Measurements from ENCODE around the gene PRKCA.
"Not testable (repeated sequence)": the region's sequence is repeated elsewhere in the genome, so short reads cannot be mapped to it uniquely, and the experiment has no call there.

PRKCA gene

DNA sequence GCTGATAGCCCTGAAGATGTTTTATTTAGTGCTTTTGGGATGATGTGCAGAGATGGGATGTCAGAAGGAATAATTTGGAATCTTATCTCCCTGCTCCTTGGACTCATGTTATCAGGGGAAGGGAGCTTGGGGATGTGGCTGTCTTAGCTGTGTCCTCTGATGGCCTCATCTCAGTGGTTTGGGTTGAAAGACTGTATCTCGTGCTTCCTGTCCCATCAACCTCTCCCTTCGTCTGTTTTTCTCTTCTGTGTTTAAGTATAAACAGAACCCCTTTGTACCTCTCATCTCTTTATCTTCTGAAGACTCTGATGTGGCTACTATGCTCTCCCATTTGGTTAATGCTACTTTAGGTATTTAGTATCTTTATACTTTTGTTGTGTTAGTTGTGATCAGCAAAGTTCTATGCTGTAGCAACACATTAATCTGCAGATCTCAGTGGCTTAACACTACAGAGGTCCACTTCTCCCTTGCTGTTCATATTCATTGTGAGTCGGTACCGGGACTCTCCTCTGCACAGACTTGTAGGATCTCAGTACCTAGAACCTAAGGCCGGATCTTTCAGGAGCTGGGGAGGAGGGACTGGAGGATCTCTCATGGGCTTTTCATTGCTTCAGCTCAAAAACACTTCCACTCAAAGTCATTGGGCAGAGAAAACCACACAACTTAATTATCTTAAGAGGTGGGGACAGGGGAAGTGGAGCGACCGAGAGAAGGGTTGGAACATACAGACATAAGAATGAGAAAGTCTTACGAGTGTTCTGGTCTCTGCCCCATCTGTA lies 28.8 kb downstream of the PRKCA start:
- no peak for DNase-seq

DNA sequence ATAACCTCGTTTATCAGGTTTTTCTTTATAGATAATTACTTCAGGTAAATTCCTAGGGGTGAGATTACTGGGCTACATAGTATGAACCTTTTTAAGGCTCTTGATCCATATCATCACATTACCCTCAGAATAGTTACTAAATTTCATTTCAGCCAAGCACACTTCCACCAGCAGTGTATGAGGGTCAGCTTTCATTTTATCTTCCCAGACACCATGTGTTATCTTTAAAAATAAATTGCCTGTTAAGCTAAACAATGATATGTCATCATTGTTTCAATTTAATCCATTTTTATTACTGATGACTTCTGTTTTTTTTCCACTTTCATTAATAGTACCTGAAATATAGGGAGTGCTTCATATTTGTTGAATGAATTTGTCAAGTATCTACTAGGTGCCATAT lies 33.4 kb downstream of the PRKCA start:
- DNase-seq, result no peak

DNA sequence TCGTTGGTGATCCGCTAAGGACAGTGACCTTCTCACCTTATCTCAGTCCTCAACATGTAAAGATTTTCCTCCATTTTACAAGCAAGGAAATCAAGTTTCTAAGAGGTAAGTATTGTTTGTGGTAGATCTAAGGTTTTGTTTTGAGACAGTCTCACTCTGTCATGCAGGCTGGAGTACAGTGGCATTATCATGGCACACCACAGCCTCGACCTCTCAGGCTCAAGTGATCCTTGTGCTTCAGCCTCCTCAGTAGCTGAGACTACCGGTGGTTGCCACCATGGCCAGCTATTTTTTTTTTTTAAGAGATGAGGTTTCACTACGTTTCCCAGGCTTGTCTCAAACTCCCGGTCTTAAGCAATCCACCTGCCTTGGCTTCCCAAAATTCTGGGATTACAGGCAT lies 34.9 kb downstream of the PRKCA start:
- DNase-seq, result no peak

DNA sequence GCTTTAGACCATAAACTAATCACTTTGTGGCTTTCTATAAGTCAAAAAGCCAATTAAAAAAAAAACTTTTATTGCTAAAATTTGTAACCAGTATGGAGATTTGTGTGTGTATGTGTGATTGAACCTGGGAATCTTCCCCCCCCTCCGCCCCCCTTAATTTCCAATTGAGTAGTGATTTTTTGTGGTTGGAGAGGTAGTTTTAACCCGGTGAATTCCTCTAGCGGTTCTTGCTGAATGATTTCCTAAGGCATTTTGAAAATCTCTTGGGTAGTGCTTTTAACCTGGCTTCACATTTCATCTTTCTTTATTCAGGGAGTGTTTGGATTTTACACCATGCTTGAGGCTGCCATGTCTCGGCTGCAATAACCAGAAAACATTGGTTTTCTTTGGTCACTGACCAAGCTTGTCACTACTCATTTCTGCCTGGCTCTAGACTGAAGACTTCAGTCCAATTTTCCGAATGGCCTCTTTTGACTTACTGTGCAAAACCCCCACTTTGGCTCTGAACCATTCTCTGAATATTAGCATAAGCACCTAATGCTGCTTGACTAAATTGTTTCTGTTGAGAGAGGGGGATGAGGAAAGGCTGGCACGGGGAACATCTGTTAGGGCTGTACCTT lies 35.6 kb downstream of the PRKCA start:
- DNase-seq, result no peak

DNA sequence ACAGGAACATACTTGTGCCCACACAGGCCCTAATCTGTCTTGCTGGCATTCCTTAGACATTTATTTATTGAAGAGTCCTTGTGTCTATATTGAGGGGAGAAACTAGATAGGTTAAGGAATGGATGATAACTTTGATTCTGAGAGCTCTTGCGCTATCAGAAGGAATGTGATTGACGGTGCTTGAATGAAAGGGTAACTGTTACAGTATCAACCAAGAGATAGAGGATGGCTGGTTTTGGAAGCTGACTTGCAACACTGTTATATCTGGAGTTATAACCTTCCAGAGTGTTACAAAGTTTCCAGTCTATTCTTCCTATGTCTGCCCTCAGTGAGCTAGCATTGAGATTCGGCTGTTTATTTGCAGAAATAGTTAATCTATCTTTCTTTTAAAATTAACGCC lies 36.5 kb downstream of the PRKCA start:
- DNase-seq, result no peak

DNA sequence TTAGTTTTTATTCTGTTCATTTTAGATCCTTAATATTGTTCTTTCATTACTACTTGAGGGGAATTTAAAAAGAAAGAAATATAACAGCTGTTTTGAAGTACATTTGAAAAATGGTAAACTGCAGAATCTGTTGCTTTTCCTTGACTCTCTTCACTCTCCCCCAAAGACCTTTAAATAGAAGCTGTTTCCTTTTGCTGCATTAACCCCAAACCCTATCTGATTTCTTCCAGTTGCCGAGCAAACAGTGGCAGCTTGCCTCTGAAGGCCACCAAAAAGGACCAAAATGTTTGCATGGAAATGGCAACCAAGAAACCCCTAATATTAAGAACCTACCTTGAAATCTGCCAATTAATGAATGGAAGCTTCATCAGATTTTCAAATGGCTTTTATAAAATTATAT lies 37.1 kb downstream of the PRKCA start:
- DNase-seq, result no peak

DNA sequence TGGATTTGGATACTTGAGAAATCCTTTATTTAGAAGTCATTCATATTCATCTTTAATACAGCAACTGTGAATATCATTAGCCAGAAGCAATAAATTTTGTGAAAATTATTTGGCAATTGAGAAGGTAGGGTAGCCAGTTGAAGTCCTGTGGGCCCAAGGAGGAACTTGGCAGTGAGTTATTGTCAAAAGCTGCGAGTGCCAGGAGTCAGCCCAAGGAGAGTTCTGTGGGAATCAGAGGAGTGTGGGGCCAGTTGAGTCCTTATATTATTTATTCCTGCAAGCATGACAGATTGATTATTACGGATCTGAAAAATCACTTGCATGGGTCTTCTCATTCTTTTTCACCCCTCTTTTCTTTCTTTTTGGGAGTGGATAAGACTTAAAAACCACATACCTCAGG lies 38.3 kb downstream of the PRKCA start:
- DNase-seq, result no peak

DNA sequence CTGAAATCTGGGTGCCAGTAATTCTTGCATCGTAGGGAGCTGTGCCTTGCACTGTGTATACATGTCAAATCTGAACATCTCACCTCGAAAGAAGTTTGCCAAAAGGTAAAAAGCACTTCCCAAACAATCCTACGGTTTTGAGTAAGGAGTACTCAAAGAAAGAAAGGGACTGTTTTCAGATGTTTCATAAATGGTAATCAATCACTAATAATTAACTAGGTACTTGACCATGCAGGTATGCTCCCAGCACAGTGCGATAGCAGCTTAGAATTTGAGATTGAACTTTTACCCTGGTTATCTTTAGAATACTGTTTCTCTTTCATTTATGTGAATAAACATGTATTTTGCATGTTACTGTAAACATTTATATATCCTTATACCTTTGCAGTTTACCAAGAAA lies 39.0 kb downstream of the PRKCA start:
- no peak for DNase-seq

DNA sequence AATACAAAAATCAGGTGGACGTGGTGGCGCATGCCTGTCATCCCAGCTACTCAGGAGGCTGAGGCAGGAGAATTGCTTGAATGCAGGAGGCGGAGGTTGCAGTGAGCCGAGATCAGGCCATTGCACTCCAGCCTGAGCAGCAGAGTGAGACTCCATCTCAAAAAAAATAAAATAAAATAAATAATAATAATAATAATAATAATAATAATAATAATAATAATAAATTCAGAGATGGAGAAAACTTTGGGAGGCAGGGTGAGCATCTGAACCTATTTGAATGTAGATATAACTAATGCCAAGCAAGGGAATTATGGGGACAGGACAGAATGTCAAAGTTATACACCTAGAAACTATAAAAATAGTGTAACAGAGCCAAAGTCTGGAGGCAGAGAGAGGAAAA lies 39.9 kb downstream of the PRKCA start:
- DNase-seq, result not testable (repeated sequence)

DNA sequence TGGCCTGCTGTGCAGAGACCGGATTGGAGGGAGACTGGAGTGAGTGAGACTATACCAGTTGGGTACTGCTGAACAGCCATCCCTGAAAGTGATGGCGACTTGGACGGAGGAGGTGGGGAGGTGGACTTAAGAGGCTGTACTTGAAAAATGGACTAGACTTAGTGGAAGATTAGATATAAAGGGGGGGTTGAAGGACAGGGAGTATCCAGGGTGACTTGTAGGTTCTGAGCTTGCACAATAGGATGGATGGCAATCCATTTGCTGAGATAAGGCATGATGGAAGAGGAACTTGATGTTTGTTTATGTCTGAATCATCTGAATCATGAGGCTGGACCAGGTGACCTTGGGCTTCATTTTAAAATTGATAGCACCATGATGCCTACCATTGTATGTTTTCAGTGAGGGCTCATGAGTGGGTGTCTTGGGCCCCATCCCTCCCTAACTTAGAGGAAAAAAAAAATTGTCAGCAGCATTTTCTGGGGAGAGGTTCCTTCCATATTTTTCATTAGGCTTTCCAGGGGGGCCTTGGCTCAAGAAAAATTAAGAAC lies 41.2 kb downstream of the PRKCA start:
- DNase-seq, result no peak

DNA sequence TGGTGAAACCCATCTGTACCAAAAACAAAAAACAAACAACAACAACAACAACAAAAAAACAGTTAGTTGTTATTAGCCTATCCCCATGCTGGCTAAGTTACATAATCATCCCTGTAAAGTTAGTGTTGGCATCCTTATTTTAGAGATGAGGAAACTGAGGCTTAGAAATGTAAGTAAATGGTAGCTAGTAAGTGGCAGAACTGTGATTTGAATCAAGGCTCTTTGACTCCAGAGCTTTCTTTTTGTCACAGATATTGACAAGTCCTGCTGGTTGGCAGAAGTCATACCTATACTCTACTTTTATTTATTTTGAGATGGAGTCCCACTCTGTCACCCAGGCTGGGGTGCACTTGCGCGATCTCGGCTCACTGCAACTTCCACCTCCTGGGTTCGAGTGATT lies 42.1 kb downstream of the PRKCA start:
- no peak for DNase-seq

DNA sequence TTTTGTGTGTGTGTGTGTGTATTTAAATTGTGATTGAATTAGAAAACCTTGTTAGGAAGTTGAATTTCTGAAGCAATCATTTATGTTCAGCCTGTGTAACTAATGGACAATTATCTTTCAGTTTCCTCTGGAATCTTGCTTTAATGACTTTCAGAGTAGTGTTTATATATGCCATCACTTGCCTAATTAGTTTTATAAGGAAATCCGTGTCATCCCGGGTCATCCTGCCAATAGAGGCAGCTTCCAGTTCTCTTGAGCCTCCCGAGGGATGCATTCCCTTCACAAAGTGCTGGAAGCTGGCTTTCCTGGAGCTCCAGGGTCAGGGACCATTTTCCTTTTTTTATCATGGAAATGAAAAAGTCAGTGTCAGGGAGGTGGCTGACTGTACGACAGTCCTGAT lies 42.9 kb downstream of the PRKCA start:
- no peak for DNase-seq

DNA sequence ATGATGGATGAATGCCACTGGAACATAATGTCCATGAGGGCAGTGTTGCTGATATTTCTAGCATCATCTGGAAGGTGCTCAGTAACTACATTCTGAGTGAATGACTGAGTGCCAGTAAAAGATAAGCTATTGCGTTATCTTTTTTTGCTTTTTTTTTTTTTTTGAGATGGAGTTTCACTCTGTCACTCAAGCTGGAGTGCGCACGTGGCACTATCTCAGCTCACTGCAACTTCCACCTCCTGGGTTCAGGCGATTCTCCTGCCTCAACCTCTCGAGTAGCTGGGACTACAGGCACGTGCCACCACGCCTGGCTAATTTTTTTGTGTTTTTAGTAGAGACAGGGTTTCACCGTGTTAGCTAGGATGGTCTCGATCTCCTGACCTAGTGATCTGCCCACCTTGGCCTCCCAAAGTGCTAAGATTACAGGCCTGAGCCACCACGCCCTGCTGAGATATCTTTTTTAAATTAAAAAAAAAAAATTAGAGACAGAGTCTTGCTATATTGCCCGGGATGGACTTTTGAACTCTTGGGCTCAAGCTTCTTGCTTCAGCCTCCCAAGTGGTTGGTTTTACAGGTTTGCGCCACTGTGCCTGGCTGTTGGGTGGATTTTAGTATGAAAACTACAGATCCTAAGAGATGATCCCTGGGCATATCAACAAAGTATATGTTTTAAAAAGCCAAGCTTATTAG lies 43.7 kb downstream of the PRKCA start:
- DNase-seq, result not testable (repeated sequence)

DNA sequence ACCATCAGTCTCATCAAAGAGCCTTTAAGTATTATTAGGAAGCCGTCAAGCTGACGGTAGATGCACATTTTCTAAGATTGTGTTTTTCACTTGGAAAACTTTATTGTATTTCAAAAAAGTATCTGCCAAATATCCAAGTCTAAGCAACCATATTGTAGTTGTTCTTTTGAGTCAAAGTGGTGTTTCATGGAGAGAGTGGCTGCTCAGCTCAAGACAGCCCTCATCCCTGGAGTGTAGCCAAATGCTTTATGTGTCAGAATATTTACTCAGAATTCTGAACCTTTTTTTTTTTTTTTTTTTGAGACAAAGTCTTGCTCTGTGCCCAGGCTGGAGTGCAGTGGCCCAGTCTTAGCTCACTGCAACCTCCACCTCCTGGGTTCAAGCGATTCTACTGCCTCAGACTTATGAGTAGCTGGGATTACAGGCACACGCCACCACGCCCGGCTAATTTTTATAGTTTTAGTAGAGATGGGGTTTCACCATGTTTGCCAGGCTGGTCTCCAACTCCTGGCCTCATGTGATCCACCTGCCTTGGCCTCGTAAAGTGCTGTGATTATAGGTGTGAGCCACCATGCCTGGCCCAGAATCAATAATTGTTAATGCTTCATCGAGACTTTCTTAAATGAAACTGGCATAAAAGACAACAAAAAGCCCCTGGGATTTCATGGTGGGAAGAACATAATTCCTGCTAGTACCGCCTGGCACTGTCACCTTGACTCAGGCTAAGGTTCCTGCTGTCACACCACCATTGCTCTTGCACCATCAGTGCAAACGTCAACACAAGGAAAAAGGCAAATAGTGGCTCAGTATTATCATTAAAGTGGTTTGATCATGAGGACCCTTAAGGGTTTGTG lies 45.5 kb downstream of the PRKCA start:
- no peak for DNase-seq

DNA sequence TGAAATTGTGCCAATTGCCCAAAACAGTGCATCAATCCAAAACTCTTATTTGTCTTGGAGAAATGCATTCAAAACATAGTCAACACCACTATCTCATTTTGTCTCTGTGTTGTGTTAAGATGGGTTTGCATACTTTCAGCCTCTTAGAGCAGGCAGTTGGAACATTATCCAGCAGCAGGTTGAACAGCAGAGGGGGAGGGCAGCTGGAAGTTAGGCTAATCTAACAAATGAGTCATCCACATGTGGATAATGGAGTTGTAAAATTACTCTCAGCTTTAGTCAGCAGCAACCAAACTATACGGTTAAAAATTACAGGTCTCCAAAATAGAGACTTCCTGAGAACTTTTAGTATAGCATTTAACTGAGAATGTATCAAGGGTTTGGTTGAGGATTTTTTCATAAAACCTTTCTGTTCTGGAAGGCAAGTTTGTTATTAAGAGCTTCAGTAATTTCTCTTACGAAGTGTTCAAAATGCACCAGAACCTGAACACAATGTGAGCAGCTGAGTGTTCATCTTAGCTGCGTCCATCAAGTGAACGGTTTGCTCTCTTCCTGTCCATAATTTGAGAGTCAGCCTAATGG lies 46.3 kb downstream of the PRKCA start:
- no peak for DNase-seq

DNA sequence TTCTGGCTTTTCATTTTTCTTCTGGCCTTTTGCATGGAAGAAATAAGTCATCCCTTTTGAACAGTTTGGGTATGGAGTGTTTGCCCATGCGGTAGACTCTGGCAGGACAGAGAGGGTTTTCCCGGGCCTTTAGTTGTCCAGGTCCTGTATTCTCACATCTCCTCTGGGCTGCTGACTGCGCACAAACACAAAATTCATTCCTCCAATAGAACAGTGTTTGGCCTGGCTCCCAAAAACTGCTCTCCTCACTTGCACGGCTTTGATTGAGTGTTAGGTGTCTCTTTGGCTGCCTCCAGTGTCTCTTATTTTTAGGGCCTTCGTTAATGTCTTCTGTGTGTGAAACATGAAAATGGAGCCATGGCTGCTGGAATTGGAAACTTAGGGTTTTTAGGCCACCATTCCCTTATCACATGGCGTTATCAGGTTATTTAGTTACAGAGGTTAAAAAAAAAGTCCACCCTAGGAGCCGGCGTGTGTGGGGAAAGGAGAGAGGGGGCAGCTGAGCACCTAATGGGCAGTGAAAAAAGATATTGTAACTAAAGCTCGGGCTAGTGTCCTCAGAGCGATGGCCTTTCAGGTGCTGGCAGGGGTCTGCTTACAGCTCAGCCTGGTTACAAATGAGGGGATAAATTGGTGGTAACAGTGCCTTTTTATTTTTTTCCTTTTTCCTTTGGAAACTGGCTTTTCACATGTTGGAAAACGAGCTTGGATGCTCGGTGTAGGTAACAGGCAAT lies 47.3 kb downstream of the PRKCA start:
- no peak for DNase-seq

DNA sequence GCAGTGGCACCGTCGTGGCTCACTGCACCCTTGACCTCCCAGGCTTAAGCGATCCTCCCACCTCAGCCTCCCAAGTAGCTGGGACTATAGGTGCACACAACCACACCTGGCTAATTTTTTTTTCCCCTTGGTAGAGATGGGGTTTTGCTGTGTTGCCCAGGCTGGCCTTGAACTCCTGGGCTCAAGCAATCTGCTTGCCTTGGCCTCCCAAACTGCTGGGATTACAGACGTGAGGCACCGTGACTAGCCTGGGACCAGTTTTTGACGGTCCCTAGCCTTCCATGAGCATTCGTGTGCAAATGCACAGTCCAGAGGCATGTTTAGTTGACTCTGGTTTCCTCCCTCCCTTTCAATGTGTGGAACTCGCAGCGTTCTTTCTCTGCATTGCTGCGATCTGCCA lies 48.2 kb downstream of the PRKCA start:
- DNase-seq, result not testable (repeated sequence)

DNA sequence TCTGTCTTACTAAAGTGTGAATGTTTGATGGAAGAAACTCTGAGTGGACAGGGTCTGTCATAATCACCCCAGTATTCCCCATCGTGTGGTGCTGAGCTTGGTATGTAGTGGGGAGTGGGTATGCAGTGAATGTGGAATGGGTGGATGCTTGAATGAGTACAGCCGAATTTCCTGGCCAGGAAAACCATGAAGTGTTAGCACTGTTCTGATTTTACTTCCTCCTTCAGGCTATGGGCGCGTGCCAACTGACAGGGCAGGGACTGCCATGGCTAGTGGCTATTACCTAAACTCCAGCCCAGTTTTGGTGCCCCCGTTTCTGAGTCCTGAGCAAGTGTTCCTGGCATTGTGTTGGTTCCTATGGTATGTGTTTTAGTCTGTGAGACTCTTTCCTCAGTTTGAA lies 48.6 kb downstream of the PRKCA start:
- no peak for DNase-seq

DNA sequence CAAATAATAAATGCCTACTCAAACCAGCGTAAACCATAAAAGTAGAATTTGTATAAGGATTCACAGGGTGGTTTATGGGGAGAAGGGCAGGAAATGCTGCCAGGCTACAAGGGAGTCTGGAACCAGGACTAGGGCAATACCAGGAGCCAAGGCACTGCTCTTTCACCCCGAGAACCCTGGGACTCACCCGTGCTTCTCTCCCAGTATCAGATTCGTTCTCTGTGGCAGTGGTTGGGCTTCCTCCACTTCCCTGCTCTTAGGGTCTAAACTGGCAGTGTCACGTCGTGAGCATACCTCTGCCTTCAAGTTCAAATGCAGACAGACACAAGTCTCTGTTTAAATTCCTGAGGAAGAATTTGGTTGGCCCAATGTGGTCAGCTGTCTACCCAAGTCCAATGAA lies 49.3 kb downstream of the PRKCA start:
- no peak for DNase-seq

DNA sequence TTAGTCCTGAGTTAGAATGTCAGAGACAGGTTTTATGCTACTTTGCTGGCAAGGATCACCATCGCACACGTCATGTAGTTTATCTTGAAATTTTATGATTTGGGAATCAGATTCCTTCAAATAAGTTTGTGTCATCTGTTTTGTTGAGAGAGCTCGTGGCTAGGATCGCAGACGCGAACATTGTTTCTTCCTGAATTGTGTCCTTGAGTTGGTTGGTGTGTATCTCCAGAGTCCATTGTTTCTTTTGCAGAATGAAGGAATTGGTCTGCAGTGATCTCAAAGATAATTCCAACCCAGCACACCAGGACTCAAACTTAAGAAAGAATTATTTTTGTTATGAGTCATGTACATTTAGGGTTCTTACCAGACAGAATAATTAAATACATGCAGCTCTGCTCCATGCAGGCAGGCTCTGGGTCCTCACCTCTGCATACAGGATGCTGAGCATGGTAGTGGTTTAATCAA lies 51.6 kb downstream of the PRKCA start:
- DNase-seq, result no peak

DNA sequence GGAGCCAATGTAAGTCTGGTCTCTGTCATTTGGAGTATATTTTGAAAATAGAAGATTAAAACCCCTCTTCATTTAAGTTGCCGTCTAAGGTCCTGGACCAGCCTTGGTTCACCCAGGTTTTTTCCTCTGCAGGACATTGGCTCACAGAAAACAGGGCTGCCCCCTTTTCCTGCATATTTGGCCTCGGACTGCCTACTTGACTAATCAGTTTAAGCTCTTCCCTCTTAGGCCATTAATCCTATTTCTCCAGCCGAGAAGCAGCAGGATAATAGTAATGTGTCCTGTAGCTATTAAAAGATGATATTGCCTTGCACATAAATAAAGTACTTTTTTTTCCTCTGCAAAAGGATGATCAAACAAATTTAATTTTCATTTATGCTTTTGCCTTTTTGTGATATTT lies 52.1 kb downstream of the PRKCA start:
- DNase-seq, result no peak

DNA sequence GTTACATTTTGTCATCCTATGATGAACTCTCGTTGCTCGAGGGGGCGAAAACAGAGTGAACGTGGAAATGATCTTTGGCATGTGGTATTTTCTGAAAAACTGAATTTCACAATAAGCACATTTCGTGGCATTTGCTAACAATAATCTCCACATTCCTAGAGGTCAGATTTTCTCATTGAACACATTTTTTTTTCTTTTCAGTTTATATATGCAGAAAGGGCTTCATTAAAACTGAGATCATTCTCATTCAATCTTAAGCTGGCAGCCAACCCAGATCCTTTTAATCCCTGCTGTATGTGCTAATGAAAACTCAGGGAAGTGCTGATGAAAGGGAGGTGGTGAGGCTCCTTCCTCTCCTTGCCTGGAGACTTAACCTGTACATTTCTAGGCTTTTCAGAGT lies 52.6 kb downstream of the PRKCA start:
- no peak for DNase-seq

All from activated naive CD4-positive, alpha-beta T cell treated with anti-CD3 and anti-CD28 coated beads, Interleukin-2, amount 50 U/mL, for 16 hours (primary cell).